NCI-H1092 treated with DMSO at 0.1 percent for 48 hours (cell line): ENCODE data around the gene ST3GAL5.
"Not testable (repeated sequence)": the region's sequence is repeated elsewhere in the genome, so short reads cannot be mapped to it uniquely, and the experiment has no call there.

ENCODE experiments used
- DNase-seq: peaks from one replicate; lab custom pipeline; 2025; lab: John Stamatoyannopoulos, UW

ST3GAL5 gene

DNA sequence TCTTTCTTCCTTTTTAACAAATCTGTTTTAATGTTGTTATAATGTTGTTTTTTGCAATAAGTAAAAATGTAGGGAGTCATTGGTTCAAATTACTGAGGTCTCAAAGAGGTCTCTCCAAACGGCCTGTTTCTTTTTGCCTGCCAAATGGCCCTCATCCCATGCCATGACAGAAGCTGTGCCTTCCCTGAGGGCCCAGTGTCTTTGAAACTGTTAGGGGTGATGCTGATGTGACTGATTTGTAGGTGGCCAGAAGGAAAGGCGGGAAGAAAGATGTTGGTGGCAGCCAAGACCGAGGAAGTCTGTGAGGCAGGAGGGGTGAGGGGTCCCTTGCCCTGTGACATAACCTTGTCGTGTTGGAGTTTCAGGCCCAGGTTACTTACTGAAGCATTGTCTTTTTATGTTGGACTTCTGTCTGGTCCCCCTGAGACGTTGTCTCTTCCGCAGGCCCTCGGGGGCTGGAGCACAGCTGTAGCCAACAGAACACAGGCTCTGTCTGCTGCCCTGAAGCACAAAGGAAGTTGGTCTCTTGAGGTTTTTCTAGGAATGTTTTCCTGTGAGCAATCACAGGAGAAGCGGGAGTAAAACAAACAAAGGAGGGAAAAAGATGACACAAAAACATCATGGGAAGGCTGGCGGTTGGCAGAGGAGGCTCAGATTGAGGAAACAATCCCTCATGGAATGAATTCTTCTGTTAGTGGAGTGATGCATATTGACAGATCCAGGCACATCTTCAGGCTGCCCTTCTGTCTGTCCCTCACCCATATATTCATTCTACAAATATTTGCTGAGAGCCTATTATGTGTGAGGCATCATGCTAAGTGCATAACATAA is 4.9 kb upstream of the ST3GAL5 start:
- DNase-seq: no peak

DNA sequence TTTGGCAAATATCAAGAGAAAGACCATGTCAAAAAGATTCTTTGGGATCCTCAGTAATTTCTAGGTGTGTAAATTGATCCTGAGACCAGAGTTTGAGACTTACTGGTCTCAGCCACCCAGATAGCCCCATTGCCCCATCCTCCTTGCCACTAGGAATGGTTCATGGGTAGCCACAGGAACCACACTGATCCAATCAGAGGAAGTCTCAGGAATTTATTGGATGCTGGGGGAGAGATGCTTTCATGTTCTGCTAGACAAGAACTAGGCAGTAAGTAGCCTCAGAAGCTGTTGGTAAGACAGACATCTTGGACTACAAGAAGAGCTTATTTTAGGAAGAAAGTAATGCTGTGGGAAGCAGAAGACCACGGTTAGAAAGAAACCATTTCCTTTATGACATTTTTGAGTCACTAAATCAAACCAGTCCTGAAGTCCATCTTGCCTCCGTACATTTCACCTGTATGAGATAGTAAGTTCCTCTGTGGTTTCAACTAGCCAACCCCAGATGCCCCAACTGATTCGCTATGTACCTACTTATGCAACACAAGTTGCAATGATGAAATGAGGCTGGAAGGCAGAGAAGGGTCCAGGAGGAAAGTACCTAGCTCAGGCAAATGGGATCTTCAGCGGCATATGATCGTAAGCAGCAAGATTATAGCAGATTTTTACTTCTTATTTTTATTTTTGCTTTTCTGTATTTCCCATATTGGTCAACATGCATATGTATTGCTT is 3.6 kb upstream of the ST3GAL5 start:
- no peak for DNase-seq

DNA sequence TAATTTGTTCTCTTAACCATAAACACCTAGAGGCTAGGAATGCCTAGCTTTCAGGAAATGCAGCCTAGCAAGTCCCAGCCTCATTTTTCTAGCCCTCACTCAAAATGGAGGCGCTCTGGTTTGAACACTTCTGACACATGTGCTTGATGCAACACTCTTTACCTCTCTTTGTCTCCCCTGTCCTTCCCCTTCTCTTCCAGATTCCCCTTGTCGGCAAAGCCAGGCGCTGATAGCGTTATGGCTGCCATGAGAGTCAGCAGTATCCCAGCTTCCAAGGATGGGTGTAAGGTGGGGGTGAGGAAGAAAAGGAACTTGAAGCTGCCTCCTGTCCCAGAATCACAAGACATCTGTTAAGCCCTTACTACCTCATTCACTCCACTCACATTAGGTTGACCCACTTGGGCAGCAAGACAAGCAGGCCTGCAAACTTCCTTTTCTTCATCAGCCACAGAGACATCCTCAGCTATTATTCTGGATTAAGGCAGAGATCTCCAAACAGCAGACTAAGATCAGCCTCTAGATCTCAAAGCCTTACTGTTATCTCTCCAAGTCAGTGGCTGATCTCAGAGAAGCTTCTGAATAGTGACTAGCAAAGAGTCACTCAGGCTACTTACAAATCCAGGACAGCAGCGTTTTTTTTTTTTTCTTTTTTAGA is 1.9 kb upstream of the ST3GAL5 start:
- DNase-seq: no peak

DNA sequence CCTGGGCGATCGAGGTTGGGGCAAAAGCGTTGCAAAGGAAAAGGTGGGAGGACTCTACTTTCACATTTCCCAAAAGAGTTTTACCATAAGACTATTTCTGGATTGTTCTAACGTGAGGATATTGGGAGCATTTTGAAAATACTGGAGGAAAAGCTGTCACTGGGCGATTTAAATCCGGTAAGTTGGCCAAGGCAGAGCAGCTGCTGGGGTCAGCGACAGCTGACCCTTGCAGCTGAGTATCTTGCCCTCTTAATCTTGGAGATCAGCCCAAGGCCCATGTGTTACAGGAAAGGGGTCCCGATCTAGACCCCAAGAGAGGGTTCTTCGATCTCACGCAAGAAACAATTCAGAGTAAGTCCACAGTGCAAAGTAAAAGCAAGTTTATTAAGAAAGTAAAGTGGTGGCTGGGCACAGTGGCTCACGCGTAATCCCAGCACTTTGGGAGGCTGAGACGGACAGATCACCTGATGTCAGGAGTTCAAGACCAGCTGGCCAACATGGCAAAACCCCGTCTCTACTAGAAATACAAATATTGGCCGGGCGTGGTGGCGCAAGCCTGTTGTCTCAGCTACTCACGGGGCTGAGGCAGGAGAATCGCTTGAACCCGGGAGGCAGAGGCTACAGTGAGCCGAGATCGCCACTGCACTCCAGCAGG is 964 bp upstream of the ST3GAL5 start:
- DNase-seq: no peak

DNA sequence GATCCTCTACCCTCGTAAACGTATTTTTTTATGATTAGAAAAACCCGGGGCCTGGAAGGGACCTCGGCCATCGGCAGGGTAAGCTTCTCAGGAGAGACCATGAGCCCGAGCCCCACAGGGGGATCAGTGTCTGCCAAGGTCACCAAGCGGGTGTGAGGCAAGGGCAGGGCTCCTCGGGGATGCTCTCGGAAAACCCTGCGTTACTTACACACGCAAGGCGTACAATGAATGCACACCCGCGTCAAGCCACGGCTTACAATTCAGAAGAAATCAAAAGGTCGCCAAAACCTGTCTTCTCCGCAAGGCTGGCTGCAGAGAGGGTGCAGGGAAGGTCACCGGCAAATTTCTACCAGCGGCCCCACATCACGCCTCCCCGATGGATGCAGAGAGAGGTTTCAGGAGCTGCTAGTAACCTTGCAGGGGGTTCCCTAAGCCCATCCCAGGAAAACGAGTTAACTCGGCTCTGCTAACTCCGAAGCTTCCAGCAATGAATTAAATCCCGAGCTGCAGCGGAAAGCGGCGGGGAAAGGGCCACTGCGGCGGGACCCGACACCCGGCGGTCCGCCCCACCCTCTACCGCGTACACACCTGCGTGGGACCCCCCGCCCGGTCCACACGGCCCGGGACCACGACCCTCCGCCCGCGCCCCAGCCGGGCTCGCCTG is 638 bp downstream of the ST3GAL5 start:
- DNase-seq: peak; percentile 21

DNA sequence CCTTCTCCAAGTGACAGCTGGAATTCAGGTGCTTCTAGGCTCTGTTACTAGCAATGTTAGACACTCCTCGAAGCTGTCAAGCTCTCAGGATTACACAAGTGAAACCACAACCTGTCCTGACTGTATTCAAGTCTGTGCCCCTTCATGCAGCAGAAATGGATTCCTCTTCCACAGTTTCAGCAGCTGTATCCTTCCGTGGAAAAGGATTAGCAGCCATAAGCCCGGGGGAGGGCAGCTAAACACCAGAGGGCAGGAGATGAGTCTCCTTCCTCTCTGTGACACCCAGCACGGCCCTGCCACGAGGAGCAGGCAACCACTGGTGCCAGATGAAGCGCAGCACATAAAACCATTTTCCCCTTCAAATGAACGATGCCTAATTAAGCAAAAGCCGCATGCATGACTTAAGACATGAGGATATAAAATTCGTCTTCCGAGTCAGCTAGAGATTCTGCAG is 1.2 kb downstream of the ST3GAL5 start:
- DNase-seq: peak; percentile 49

DNA sequence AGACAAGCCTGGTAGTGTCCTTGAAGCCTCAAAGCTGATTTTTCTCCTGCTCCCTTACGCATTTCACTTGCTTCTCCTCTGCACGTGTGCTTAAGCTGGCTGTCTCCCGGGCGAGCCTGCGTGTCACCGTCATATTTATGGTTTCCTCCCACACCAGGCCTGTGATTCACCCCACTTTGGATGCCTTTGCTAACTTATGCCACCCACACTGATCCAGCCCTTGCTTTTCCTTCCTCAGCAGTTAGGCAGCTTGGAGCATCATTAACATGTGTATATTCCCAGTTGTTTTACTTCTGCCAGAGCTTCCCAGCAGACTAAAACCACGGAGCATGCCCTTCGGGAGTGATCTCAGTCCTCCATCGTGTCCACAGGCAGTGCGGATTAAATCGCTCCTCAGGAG is 2.2 kb downstream of the ST3GAL5 start:
- no peak for DNase-seq

DNA sequence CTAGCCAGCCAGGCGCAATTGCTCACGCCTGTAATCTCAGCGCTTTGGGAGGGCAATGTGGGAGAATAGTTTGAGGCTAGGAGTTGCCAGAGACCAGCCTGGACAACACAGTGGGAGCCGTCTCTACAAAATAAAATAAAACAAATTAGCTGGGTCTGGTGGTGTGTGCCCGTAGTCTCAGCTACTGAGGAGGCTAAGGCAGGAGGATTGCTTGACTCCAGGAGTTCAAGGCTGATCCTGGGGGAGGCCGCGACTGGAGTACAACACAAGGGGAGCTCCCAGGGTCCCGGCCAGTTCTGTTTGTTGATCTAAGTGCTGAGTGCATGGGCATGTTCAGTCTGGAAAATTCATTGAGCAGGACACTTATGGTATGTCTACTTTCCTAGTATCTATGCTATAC is 2.6 kb downstream of the ST3GAL5 start:
- DNase-seq: no peak

DNA sequence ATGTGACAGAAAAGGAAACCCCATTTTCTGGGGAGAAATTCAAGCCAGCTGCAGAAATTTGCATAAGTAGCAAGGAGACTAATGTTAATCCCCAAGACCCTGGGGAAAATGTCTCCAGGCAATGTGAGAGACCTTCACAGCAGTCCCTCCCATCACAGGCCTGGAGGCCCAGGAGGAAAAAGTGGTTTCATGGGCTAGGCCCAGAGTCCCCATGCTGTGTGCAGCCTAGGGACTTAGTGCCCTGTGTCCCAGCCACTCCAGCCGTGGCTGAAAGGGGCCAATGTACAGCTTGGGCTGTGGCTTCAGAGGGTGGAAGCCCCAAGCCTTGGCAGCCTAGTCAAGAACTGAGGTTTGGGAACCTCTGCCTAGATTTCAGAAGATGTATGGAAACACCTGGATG is 7.0 kb downstream of the ST3GAL5 start:
- not testable (repeated sequence) for DNase-seq

DNA sequence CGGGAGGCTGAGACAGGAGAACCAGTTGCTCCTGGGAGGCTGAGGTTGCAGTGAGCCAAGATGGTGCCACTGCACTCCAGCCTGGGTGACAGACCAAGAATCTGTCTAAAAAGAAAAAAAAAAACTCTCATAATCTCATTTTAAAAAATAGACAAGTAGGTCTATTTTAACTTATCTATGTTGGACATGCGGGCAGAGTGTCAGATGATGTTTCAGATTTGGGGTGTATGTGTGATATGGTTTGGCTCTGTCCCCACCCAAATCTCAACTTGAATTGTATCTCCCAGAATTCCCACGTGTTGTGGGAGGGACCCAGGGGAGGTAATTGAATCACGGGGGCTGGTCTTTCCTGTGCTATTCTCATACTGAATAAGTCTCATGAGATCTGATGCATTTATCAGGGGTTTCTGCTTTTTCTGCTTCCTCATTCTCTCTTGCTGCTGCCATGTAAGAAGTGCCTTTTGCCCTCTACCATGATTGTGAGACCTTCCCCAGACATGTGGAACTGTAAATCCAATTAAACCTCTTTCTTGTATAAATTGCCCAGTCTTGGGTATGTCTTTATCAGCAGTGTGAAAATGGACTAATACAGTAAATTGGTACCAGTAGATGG is 8.0 kb downstream of the ST3GAL5 start:
- DNase-seq: not testable (repeated sequence)

DNA sequence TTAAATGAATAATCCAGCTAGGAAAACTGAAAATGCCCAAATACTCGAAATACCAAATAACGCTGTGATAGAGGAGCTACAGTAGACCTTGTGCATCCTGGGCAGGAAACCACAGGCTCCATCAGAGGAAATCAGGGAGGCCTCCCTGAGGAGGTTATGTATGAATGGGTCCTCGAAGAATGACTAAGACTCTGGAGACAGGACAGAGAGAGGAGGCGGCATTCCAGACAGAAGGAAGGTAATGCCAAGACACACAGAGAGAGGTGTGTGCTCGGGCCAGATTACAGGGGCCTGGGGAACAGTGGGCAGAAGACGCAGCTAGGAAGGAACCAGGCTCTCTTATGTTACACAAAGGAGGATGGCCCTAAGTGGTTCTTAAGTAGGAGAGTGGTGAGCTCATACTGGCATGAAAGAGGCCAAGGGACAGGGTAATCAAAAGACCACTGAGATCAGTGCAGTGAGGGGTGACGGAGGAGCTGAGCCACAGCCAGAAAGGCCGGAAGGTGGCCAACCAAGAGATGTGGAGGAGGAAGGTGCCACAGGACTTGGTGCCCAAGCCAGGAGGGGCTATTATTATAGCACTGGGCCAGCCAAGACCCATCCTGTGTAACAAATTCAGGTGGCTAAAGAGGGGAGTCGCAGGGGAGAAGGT is 9.9 kb downstream of the ST3GAL5 start:
- DNase-seq: no peak

DNA sequence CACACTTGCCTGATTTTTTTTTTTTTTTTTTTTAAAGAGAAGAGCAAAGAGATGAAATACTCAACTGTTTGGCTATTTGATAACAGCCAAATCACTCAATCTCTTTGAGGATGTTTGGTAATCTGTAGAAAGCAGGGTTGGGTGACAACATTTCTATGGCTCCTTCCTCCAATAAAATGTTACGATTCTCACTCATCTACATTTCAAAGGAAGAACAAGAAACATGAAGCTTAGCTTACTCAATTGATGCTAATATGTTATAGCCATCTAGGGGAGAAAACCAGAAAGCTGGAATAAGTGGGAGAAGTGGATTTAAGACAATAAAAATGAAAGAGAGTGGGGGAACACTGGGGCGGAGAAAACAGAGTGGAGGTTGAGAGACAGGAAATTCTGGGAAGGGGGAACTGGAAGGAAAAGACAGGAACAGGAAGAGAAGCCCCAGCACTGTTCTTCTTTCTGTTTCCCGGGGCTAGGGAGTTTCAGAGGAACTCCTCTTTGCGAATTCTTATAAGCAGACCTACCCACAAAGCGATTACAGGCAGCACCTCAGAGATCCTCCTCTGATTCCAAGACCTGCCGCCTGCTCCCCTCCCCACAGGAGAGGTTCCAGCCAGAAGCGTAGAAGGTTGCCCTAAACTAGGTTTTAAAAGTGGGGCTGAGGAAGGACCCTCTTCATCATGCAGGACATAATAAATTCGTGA is 13.3 kb downstream of the ST3GAL5 start:
- no peak for DNase-seq

DNA sequence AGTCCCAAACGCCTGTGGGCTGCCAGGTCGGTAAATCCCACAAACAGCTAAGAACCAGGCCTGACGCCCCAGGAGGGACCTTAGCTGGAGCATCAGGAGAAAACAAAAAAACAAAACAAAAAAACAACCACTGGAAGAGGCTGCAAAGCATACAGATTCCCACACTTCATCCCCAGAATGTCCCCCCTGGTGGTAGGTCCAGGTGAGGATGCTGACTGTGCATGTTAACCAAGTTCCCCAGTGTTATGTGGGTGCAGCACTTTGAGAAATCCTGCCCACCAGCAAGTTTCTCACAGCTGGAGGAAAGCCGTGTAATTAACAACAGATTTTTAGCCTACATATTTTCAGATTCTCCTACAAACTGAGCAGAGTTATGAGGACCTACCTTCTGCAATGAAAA is 15.1 kb downstream of the ST3GAL5 start:
- no peak for DNase-seq

DNA sequence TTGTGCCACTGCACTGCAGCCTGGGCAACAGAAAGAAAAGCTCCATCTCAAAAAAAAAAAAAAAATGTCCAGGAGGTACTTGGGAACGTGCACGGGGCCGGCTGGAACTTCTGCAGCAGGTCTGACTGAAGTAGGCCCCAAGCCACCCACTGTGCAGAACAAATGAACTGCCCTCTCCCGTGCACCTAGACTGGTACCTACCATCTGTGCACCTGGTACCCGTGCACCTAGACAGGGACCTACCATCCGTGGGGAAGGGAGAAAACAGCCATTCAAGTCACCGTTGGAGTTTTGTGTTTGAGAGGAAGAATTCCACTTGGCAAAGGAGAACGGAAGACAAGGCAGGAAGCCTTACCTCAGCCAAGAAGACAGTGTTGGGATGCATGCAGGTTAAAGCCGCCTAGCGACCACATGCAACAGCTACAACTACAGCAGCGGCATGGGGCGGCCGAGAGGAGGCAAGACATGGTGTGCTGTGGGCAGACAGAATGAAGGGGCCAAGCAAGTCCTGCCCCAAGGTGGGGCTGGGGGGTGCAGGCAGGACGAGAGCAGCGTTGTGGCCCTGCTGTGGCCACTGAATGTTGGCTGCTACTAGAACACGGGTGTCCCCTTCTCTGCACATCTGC is 16.1 kb downstream of the ST3GAL5 start:
- no peak for DNase-seq

DNA sequence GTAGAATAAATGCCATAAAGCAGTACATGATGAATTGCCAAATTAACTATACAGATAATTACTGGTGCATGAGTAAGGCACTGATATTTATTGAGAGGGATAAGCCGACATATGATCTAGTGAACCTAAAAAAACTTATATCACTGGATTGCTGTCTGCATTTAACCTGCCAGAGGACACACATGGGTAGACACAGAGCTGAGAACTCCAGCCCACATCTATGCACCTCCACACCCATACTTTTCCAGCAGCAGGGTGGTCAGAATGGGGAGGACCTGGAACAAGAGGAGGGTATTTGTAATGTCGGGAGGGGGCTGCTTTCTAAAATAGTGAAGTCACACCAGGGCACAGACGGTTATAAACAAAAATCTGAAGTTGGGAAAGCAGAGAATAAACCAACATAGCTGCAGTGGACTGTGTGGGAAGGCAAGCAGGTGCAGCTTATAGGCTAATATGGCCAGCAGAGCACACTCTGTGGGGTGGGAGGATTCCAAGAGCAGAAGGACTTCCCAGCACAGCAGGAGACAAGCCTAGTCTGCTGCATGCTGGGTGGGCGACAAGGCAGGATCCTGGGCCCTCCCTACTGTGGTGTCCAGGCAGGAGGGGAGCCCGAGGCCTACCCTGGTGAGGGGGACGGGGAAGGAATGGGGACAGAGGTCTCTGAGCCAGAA is 17.2 kb downstream of the ST3GAL5 start:
- no peak for DNase-seq

DNA sequence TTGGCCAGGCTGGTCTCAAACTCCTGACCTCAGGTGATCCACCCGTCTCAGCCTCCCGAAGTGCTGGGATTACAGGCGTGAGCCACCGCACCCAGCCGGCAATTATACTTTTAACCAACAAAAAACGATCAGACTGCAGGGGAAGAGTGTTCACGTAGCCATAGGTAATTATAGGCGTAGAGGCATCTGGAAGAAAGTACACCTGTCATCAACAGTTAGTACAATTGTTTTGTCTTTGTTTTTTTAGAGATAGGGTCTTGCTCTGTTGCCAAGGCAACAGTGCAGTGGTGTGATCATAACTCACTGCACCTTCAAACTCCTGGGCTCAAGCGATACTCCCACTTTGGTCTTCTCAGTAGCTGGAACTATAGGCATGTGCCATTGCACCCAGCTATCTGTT is 20.0 kb downstream of the ST3GAL5 start:
- DNase-seq: no peak

DNA sequence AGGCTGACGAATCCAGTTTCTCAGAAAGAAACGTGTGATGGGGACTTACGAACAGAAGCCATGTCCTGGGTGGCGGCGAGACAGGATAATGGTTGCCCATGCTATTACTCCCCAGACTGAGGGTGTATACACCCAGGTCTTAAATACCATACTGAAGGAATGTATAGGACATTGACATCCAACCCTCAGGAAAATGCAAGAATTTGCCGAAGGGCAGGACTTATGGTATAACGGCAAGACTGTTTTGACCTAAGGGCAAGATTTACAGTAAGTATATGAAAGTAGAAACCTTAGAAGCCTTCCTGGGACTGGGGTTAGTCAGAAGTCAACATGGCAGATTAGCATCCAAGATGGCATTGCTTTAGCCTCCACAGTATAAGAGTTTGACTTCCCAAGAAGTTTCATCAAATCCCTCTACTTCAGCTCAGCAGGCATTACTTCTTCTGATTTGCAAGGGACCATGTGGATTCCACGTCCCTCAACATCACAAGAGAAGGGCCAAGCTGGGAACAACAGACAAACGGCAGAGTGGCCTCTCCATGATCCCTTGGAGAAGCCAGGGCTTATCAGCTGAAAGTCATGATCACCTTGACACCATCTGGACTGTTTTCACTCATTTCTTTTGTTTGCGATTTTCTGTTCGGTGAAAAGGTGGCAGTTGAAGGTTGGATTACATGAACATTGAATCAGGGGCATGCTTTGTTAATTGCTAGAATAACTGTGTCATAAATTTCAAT is 21.1 kb downstream of the ST3GAL5 start:
- DNase-seq: no peak

DNA sequence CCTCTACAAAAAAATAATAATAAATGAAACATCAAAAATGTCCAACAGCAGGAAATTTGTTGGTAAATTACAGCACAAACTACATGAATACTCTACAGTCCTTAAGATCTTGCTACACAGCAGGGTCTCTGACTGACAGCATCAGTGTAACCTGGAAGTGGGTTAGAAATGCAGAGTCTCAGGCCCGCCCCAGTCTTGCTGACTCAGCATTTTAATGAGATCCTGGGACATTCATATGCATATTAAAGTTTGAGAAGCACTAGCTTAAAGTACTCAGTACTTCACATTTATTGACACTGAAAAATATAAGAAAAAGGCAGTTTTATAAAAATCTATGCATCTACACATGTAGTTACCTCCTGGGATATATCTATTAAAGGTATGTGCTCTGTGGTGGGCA is 21.7 kb downstream of the ST3GAL5 start:
- DNase-seq: no peak
